Posterior vena cava (tissue), 2 donors: ENCODE measurements around the gene NPBWR2. TPM values are rescaled to one million over a fixed set of nuclear protein-coding genes. Genes with fewer than 3 reads are reported as not detected.
"Not testable (repeated sequence)": the region's sequence is repeated elsewhere in the genome, so short reads cannot be mapped to it uniquely, and the experiment has no call there.

ENCODE experiments used
- DNase-seq: peaks from one replicate; pipeline ENCODE4 v3.0.0-alpha.2; 2020; ENCODE audit warnings: low spot score
- intact Hi-C, 2 donors: fragments of 100-400 bp; cut with DNase I; formaldehyde crosslinking; loops; one replicate each; pipeline versions ENCODE4 v1.14.1 to v1.14.2; 2022 to 2023
- total RNA-seq, 2 donors: library from RNA; stranded (reverse); fragmentation: NEBNext Ultra II Directional; extraction: Animal tissue kit (Norgen Biotek cat#: 25700); gene quantifications; one replicate each; pipeline ENCODE4 v1.2.1, GENCODE V29; 2021
- donor health status: DM: yes; HTN: yes; CAD: no.
- donor health status: DM: yes; HTN: yes; CAD: no.

NPBWR2 gene
- total RNA-seq, 2 donors from 2014 or later, result not detected

DNA sequence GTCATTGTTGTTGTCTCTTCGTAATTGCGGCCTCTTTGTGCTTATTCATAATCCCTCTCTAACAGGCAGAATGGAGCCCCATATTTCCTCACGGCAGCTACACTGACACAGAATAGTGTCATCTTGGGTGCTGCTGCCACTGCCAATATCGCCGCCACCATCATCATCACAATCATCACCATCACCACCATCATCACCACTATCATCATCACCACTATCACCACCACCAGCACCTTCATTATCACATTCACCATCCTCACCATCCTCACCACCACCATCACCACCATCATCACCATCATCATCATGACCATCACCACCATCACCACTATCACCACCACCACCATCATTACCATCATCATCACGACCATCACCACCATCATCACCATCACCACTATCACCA is 10.8 kb downstream of the NPBWR2 start:
- intact Hi-C loops, result no loop called here
- DNase-seq, result no peak

DNA sequence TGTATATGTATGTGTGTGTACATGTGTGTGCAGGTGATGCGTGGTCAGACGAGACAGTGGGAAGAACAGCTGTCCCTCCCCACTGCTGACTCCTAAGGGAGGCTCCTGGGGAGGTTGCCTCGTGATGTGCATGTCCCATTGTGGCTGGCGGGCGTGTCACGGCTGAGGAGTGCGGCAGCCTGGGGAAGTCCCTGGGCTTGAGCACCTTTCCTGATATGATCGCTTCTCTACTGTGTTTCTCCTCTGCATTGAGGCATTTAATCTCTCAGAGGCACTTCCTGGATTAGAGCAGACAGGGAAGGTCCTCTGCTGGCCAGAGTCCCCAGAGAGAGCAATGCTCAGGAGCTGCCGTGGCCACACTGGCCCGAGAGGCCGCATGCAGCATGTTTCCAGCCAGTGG is 11.4 kb downstream of the NPBWR2 start:
- intact Hi-C loops, result no loop called here

DNA sequence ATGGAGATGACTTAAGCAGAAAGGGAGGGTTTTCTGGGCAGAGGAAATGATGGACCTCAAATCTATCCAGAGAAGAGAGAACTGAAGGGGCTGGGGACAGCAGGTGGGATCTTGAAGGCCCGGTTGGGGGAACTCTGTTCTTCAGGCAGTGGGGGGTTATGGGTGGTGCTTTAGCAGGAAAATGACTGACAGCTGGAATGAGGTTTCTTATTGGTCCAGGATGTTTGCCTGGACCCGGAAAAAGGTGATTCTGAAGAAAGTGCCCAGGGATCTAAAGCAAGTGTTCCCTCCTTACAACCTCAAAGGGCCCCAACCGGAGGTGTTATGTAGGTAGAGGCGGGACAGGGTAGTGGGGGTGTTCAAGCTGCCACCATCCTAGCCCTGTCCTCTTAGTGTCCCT is 11.9 kb downstream of the NPBWR2 start:
- no peak for DNase-seq
- intact Hi-C loops, result no loop called here

More for the DNA sequence above, 11.4 kb downstream of the NPBWR2 start:
- no peak for DNase-seq

DNA sequence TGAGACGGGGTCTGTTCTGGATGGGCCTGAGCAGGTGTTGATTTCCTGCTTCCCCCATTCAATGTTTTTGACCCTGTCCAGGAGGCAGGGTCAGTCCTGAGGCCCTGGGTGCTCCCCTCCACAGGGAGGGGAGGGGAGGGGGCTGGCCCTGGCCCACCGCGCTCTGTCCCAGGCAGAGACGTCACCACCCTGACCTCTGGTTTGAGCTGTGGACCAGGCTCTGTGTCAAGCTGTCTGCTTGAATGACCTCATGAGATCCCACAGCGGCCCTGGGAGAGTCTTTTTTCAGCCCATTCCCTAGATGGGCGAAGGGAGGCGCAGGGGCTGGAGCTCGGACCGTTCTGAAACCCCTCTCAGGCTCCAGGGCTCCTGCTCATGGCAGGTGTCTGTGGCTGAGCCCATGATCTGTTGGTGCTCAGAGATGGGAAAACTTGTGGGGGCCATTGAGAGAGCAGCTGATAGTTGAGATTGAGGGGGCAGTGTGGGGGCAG is 14.3 kb downstream of the NPBWR2 start:
- intact Hi-C loops, result no loop called here
- no peak for DNase-seq

DNA sequence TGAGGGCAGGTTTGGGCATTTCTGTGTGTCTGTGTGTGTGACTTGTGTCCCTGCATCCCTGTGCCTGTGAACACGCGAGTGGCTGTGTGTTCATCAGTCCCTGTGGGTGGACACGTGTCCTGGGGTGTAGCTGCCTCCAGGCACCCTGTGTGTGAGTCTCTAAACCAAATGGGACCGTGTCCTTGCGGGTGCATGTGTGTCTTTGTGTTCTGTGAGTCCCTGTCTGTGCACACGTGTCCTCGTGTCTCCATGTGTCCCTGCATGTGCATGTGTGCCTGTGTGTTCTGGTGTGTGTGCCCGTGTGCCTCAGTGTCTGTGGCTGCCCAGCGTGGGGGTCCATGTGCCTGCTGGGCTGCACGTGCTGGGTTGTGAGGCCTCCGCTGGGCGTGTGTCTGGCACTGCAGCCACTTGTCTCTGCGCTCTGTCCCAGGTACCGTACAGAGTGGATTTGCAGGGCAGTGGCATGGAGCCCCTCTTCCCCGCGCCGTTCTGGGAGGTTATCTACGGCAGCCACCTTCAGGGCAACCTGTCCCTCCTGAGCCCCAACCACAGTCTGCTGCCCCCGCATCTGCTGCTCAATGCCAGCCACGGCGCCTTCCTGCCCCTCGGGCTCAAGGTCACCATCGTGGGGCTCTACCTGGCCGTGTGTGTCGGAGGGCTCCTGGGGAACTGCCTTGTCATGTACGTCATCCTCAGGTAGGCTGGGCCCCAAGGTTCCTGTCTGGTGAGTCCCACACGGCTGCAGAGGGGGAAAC is 14.9 kb downstream of the NPBWR2 start:
- intact Hi-C loops, result no loop called here
- no peak for DNase-seq

DNA sequence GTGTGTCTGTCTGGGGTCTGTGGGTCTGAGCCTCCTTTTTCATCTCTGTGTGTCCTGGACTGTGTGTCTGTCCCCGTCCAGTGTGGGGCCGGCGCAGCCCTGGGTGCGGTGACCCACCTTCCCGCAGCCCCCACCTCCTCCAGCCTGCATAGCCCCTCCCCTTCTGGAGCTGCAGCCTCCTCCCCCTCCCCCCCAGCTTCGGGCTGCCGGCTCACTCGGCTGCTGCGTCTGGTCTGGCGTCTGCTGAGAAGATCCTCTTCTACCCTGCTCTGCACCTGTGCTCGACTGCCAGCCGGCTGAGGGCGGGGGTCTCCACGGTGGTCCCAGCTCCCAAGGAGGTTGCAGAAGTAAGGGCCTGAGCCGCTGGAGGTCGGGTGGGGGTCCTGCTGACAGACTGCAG is 15.6 kb downstream of the NPBWR2 start:
- intact Hi-C loops, result no loop called here
- DNase-seq, result no peak

DNA sequence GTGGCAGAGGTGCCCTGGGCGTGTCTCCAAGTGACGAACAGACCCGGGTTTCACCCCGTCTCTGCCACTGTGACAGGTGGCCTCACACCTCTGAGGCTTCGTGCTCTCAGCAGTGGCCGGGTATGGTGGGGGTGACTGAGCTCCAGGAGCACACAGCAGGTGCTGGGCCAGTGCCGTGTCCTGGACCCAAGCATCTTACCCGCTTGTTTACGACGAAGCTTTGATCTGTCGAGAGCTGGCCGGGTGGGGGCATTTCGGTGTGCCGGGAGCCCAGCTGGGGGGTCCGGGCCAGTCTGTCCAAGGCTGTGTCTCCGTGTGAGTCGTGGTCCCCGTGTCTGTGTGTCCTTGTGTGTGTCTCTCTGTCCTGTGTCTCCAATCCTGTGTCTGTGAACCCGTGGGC is 16.0 kb downstream of the NPBWR2 start:
- intact Hi-C loops, result no loop called here
- no peak for DNase-seq

DNA sequence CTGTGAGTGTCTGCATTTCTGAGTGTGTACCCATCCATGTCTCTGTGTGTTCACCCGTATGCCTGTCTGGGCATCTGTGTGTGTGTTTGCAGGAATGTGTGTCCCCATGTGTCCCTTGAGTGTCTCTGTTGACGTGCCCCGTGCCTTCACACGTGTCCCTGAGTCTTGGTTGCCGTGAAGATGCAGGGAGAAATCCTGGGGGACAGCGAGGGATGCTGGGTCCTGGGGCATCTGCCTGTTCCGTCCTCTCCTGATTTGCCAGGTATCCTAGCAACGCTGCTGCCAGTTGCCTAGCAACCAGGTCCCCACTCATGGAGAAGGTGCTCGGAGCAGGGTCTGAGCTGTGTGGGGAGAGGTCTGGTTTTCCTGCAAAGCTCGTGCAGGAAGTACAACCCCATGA is 17.2 kb downstream of the NPBWR2 start:
- DNase-seq, result no peak
- intact Hi-C loops, result no loop called here

DNA sequence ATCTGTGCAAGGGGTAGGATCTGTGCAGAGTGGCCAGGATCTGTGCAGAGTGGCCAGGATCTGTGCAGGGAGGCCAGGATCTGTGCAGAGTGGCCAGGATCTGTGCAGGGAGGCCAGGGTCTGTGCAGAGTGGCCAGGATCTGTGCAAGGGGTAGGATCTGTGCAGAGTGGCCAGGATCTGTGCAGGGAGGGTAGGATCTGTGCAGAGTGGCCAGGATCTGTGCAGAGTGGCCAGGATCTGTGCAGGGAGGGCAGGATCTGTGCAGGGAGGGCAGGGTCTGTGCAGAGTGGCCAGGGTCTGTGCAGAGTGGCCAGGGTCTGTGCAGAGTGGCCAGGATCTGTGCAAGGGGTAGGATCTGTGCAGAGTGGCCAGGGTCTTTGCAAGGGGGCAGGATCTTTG is 18.8 kb downstream of the NPBWR2 start:
- DNase-seq, result not testable (repeated sequence)

DNA sequence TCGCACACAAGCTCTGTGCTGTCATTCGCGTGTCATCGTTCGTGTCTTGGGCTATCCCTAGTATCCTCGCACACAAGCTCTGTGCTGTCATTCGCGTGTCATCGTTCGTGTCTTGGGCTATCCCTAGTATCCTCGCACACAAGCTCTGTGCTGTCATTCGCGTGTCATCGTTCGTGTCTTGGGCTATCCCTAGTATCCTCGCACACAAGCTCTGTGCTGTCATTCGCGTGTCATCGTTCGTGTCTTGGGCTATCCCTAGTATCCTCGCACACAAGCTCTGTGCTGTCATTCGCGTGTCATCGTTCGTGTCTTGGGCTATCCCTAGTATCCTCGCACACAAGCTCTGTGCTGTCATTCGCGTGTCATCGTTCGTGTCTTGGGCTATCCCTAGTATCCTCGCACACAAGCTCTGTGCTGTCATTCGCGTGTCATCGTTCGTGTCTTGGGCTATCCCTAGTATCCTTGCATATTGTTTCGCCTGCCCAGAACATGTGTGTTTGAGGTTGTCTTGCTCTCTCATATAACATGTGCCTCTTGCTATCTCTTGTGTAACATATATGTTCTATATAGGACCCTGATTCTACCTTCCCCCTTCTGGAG is 20.0 kb downstream of the NPBWR2 start:
- DNase-seq, intact Hi-C loops: not testable (repeated sequence)

More for the DNA sequence above, 18.8 kb downstream of the NPBWR2 start:
- intact Hi-C loops, result not testable (repeated sequence)

DNA sequence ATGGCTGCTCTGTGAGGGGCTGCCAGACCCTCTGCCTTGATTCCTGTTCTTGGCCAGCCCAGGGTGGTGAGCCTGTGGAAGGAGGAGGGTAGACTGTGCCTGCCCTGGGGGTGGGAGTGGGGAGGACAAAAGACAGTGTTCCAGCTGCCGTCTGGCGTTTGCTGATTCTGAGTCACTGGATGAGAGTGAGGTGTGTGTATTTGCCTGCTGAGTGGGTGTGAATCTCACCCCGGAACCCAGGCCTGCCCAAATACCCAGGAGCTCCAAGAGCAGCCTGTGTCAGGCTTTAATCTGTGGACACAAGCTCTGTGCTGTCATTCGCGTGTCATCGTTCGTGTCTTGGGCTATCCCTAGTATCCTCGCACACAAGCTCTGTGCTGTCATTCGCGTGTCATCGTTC is 20.6 kb downstream of the NPBWR2 start:
- intact Hi-C loops, result no loop called here
- DNase-seq, result no peak

DNA sequence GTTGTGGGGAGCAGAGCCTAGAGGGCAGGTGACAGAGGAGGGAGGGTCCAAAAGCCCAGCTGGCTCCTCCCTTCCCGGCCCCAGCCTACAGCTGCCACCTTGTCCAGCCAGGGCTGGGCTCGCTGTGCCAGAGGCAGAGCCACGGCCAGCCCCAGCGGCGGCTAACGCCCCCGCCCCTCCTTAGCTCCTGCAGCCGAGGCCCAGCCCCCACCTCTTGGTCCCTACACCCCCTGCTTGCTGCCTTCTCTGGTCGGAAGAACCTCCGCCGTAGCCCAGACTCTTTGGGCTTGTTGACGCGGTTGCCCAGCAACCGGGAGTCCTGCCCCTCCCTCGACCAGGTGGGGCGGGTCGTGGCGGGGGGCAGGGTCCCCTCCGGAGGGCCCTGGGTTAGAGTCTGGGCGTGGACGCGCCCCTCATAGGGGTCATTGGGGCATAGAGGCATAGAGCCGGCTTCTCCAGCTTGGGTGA is 22.6 kb downstream of the NPBWR2 start:
- DNase-seq, result no peak
- intact Hi-C loops, result no loop called here

DNA sequence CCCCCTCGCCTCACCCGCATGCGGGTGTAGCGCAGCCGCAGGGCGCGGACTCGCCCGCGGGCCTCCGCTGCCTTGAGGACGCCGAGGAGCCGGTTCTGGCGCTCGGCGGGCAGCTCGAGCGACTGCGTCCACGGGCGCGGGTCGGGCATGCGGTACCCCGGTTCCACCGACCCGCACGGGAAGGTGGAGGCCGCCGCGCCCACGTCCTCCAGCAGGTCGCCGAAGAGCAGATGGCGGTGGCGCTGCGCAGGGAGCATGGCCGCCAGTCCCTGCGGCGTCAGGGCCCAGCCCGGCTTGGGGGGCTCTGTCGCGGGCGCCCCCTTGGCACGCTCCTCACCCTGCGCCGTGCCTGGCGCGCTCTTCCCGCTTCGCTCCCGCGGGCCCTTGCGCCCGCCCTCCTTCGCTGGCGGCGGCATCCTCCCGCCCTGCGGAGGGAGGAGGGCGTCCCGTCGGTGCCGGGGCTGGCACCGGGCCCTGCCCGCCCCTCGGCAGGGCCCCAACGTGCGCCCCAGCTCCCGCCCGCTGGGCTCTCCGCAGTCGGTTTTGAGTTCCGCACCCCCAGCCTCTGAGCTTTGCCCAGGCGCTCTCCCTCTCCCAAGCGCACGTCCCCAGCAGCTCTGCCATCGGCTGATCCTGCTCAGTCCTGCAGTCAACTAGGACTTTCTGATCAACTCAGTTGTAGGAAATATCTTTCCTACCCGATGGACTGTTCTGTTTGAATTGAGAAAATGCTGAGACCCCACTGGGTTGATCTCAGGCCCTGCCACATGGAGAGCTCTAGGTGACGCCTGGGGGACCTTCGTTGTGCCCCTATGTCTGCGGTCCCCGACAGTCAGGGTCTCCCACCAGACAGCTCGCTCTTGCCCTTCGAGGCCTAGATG is 23.3 kb downstream of the NPBWR2 start, which contains the start of gene LKAAEAR1:
Gene LKAAEAR1, minus strand, starts transcription at position 595 of the 881 bp plus-strand sequence. Its CDS starts 179 bp downstream, at position 416.
- intact Hi-C loops, result no loop called here
- no peak for DNase-seq

DNA sequence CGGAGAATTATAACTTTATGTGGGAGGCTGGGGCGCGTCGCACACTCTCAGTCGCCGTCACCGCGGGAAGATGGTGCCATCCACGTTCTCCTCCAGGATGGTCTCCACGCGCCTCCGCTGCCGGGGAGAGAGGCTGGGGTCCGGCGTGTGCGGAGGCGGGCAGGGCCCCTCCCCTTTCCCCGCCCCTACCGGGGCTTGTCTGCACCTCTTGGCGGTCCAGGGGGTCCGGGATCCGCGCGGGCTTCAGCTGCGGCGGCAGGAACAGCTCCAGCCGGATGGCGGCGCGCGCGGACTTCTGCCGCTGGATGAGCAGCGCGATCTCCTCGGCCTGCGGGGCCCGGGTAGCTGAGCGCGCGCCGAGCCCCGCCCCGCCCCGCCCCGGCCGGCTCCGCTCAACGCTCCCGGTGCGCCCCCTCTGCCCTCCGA is 24.0 kb downstream of the NPBWR2 start:
- peak; percentile 91 for DNase-seq
- intact Hi-C loops, result no loop called here

DNA sequence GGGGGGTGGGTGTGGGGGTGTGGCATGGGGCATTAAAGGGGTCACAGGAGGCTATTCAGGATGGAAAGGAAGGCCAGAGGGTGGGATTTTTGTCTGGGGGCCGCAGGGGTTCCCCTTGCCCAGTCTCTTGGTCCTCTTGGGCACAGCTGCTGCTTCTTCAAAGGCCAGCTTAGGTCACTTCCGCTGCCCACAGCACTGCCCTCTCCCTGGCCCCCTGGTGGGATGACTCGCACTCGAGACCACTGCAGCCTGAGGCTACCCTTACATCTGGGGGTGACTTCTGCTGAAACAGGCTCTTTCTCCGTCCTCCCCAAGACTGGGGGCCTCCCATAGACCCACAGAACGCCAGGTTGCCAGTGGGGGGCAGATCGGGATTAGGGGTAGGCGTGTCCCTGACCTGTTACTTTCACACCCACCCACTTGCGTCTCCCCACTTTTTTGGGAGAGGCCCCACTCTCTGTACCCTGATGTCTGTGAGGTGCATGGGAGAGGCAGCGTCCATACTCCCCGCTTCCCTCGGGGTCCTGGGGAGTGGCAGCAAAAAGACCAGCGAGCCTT is 24.5 kb downstream of the NPBWR2 start:
- no peak for DNase-seq
- intact Hi-C loops, result no loop called here

DNA sequence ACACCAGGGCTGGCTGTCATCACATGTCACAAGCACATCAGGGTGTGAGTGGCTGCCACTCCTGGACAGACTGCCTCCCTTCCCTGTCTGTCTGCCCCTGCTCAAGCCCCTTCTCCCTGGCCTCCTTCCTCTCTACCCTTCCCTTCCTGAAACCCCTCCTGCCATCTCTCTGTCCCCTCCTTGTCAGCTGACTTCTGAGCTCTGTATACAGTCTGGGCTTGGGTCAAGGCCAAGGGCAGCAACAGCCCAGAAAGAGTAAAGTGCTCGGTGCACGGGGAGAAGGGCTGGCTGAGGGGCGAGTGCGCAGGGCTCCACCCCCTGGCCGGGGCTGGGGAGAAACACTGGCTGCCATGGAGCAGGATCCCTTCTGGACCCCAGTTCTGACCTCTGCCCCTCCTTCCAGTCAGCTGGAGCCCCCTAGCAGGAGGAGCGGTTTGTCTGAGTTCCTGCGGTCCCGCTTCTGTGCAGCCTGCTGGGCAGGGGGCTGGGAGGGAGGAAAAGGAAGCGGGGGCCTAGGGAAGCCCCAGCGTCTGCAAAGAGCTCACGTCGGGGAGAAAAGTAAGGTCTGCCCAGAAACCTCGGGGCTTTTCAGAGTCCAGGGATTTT is 25.1 kb downstream of the NPBWR2 start:
- no peak for DNase-seq
- intact Hi-C loops, result no loop called here

DNA sequence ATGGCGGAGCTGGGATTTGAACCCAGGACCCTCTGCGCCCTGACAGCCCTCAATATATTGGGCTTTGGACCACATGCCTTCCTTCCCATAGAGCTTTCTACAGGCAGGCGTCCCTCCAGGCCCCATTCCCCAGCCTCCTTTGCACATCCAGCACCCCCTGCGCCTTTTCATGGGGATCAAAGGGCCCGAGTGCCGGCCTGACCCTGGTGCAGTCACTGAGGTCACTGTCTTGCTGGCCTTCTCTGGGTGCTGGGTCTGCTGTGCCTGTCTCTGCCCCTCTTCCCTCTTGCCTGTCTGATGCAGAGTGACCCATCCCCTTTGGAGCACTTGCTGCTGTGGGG is 25.8 kb downstream of the NPBWR2 start:
- no peak for DNase-seq
- intact Hi-C loops, result no loop called here

DNA sequence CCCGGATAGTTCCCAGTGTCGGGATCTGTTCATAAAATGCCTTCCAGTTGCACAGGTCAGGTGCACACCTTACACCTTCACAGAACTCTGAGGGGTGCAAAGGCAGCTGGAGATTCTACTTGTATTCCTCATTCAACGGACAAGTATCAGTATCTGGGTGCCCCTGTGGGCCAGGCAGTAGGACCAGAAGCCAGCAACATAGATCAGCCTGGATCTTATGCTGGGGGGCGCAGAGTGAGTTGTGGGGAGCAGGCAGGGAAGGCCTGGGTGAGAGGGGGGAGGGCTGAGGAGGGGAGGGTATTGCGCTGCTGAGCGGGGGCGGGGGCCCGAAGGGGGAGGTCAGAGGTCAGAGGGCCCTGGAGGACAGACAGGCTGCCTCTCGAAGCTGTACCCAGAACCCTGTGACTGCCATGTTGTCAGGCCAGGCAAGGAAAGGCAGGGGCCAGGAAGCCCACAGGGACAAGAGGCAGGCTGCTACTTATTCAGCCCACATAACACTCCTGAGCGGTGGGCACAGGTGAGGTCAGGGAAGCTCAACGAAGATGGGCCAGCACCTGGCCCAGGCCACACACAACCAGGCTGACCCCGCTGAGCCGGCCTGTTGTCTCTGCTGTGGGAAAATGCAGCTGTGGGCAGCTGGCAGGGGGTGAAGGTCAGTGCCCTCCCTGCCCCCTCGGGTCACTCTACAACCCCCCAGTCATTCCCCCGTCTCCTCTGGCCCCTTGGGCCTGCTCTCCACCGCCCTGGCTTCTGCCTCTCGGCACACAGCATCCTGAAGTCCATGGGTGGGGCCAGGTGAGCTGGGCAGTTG is 26.3 kb downstream of the NPBWR2 start:
- DNase-seq, result no peak
- intact Hi-C loops, result no loop called here
